SKM-1 (cell line): ENCODE results near the gene NARF.

ENCODE experiments used
- DNase-seq: peaks from one replicate; lab custom pipeline; 2025; ENCODE audit not compliant: unreplicated experiment; lab: John Stamatoyannopoulos, UW

Gene NARF

DNA sequence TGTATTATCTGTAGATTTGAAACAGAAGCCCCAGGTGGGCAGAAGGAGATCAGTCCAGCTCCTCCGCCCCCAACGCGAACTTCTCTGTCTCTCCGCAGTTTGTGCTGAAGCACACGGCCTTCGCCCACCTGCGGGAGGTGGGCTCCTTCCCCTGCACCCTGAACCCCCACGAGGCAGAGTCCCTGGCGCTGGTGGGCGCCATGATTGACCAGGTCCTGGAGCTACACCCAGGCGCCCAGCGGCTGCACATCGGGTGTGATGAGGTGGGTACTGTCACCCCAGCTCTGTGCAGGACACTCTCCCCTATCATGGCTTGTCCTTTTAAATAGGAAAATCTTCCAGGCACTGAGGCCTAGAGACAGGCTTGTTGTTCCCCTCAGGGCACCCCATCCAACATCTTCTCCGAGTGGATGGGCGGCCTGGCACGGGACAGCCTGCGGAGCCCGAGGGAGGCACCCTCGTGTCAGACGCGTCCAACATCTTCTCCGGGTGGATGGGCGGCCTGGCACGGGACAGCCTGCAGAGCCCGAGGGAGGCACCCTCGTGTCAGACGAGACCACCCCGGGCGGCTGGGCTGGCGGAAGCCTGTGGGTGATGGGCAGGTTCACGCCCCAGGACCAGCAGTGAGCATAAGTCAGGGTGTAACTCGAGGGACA is 24.9 kb upstream of the NARF start:
- no peak for DNase-seq

- DNase-seq, result no peak
These were observed 24.4 kb upstream of the NARF start for GRCh38 chr17:82434216-82434565.

DNA sequence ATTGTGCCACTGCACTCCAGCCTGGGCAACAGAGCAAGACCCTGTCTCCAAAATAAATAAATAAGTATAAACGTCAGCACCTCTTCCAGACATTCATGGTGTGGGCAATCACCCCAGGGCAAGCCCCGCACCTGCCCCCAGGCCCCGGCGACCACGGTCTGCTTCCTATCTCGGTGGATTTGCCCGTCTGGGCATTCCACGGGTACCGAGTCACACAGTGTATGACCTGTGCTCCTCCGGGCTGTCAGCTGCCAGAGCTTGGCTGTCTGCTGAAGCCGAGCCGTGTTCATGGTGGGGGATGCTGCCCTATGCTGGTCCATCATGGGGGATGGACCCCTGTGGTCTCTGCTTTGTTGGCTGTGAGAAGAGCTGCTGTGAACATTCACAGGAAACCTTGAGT is 23.4 kb upstream of the NARF start:
- no peak for DNase-seq

- no peak for DNase-seq
These were observed 22.6 kb upstream of the NARF start for GRCh38 chr17:82435601-82436583.

DNA sequence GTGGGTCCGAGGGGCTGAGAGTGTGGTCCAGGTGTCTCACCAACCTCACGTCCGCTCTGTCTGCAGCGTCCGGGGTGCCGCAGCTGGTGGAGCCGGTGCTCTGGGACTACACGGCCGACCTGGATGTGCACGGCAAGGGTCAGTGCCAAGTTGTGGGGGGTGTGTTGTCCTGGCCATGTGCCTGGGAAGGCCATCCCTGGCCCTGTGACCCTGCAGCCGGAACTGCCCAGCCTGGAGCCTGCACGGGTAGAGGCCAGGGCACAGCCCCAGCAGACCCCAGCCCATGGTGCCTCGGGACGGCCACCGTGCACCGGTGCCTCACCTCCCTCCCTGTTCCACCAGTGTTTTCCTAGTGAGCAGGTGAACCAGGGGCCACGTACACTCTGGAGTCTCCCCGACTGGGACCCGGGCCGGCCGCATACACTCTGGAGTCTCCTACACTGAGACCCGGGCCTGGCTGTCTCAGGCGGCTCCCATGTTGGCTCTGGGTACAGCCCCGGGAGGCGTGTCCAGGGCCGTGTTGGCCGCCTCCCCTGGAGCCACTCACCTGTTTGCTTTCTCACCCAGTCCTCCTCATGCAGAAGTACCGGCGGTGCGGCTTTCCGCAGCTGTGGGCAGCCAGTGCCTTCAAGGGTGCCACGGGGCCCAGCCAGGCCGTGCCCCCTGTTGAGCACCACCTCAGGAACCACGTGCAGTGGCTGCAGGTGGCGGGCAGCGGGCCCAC is 21.8 kb upstream of the NARF start:
- DNase-seq, result no peak

- DNase-seq, result no peak
These were observed 21.2 kb upstream of the NARF start for GRCh38 chr17:82437325-82437668.

DNA sequence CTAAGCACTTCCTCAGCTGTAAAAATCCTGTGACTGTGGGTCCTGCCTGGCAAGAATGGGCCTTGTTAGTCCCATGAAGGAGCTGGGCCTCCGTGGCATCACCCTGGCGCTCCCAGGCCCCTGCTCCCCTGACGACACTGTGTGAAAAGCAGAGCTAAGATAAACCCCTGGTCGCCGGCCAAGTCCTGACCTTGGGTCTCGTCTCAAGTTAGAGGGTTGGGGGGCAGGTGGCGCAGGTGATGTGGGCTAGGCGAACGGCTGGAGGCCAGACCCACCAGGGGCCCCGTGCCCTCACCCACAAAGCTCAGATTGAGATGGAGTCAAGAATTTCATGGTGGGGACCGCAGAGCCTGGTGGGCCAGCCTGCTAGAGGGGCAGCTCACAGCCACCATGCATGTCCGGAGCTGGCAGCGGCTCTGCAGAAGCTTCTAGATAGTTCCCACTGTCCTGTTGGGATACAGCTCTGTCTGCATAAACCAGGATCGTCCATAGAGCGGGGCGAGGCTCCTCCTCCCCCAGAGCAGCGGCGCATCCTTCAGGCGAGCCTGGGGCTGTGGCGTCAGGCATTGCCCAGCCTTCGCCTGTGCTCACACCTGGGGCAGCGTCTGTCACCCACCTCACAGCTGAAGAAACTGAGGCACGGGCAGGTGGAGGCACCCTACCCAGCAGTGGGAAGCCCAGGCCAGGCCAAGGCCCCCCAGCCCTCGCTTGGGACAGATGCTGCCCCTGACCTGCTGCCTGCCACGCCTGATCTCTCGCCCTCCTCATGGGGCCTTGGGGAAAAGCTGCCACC is 19.9 kb upstream of the NARF start:
- no peak for DNase-seq

GRCh38 chr17:82439194-82439828 is 19.2 kb upstream of the NARF start:
- no peak for DNase-seq

DNA sequence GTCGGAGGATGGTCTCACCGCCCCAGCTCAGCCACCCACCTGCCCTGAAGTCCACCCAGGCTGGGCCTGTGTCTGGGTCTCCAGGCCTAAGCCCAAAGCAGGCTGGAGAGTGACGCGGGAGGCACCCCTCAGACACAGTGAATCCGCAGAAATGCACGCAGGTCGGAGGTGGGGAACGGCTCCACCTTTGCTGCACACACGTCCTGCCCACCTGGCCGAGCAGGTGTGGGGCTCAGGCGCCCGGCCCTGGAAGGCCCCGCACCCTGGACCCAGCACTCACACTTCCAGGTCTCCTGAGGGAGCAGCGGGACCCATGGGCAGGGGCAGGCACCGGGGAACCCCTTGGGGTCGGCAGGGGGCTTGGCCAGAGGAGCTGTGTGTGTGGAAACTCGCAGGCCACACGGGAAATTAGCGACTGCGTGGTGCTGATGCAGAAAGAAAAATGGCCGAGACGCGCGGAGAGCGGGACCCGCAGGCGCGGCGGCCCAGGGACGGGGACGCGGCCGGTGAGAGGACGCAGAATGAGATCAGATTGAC is 18.6 kb upstream of the NARF start:
- no peak for DNase-seq

GRCh38 chr17:82440469-82440981 is 18.0 kb upstream of the NARF start:
- DNase-seq, result no peak

DNA sequence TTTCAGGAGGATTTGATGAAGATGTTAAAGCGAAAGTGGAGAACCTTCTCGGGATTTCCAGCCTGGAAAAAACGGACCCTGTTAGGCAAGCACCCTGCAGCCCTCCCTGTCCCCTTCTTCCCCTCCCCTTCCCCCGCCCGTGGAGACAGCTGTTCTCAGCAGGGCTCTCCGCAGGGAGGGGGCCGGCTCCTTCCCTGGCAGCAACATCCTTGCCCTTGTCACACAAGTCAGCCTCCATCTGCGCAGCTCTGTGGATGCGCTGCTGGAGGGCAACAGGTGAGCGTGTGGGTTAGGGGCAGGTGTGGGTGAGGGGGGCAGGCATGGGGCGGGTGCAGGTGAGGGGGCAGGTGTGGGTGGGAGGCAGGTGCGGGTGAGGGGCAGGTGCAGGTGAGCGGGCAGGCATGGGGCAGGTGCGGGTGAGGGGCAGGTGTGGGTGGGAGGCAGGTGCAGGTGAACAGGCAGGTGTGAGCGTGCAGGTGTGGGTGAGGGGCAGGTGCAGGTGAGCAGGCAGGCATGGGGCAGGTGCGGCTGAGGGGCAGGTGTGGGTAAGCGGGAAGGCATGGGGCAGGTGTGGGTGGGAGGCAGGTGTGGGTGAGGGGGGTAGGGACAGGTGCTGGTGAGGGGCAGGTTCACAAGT is 17.4 kb upstream of the NARF start:
- no peak for DNase-seq

DNA sequence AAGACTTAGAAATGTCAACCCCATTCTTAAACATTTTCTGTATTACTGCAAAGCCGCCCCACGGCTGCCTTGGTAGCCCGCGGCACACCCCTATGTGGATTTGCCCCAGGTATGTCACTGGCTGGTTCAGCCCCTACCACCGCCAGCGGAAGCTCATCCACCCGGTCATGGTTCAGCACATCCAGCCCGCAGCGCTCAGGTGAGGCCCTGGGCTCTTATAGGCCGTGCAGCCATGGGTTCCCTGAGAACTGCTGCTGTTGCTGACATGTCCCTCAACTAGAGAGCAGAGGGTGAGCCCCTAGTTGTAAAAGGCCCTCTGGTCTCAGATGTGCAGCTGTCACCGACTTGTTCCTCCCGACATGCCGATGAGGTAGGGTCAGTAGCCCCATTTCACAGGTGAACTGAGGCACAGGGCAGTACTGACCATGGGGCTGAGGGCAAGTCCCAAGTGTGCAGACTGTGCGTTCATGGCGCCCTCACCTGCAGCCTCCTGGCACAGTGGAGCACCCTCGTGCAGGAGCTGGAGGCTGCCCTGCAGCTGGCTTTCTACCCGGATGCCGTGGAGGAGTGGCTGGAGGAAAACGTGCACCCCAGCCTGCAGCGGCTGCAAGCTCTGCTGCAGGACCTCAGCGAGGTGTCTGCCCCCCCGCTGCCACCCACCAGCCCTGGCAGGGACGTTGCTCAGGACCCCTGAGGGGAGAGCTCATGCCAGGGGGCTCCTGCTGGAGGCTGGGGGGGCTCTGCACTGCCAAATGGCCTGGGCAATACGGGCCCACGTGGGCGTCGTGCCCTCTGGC is 16.7 kb upstream of the NARF start:
- DNase-seq, result no peak

DNA sequence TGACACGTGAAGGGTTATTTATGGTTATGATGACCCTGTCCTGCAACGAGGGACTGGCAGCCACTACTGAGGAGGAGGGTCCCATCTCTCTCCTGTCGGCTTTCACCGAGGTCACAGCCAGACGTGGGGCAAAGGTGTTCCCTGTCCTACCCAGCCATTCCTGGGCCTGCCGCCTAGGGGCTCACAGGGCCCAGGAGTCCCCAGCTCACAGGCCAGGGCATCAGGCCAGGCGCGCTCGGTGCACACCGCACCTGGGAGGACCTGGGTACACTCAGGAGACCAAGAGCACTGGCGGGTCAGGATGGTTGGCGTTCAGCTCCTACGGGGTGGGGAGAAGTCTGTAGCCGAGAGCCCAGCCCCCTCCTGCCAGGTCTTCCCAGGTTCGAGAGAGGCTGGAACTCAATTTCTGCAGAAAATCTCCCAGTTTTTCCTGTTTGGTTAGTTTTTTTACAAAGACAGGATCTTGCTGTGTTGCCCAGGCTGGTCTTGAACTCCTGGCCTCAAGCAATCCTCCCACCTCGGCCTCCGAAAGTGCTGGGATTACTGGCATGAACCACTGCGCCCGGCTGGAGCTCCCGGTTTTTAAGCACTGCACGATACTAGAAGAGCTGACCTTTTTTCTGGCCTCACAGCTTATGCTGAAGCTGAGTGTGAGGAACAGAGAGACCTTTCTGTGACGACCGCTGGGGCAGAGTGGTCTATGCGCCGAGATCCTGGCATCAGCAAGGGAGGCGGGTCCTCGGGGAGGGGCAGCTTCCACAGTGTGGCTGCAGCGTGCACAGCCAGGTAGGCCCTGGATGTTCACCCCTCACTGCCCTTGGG is 15.7 kb upstream of the NARF start:
- no peak for DNase-seq

DNA sequence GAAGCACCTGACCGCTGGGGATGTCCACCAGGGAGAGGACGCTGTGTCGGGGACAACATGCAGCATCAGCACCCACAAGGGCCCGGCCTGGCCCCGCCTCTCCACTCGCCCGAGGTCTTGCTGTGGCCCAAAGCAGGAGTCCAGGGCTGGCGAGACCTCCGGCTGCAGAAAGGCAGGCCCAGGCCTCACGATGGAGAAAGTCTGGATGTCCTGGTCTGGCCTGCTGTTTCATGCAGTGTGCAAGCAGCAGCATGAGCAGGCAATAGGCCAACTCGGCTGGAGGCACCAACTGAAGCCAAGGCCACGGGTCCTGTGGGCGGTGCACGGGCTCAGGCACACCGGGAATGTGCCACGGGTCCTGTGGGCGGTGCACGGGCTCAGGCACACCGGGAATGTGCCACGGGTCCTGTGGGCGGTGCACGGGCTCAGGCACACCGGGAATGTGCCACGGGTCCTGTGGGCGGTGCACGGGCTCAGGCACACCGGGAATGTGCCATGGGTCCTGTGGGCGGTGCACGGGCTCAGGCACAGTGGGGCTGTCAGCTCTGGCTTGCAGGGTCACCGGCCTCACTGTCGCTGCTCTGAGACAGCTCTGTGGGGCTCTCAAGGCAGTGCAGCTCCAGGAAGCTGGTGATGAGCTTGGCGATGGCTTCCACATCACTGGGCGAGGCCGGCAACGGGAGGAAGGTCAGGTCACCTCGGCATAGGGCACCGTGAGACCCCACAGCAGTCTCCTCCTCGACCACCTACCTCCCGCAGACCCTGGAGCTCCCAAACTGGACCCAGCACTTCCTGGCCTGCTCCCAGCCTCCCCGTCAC is 14.9 kb upstream of the NARF start:
- no peak for DNase-seq

DNA sequence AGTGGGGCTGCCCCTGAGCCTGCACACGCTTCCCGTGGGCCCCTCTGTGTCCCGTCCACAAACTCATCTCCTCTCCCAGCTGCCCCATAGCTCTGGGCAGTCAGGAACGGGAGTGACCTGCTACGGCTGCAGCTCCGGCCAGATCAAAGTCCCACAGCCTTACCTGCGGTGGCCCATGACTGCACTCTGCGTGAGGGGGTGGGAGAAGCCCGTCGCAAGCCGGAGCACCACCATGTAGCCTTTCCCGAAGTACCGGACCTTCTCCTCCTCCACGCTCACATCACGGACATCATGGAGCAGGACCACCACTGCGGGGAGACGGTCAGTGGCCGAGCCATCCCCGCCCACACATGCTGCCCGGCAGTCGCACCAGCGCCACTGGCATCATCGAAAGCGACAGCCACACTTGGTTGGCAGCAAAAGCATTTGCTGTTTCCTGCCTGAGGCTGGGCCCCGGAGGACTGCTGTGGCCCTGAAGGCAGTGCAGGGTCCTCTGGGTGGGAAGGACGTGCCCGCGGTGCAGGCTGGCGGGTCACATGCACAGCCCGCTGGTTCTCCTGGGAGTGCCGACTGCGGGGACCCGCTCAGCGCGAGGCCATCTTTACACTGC is 14.2 kb upstream of the NARF start:
- no peak for DNase-seq

DNA sequence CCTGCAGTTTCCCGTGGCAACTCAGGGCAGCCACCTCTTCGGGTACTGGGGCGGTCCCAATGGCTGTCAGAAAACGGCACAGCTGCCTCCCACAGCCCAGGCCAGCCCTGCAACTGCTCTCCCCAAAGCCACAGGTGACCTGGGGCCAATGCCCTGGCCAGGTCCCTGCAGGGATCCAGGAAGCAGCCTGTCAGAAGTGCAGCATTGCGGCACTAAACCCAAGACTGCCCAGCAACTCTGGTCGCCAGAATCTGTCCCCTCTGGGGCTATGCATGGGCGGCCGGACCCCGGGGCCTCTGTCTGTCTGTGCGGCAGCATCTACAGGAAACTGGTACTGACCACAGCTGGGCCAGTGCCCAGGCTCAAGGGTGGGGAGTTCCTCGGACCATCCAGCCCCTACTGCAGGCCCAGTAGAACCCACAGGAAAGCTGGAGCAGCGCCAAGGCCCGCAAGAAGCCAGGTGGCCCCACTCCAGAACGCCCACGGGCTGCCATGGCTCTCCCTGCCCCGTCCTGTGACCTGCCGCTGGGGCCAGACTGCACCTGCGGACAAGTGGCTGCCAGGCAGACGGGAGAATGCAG is 13.5 kb upstream of the NARF start:
- DNase-seq, result no peak
